HG03196 (cell line): ENCODE measurements around the gene RXFP2.
A peak's percentile ranks its signal among the peaks of the same experiment; 100 is the strongest.

Source experiments
- ATAC-seq: cut with Tn5 transposase; IDR thresholded peaks from one replicate; pipeline ENCODE4 v1.9.1; 2021; ENCODE audit not compliant: unreplicated experiment

RXFP2 gene

GRCh38 chr13:31824705-31825517, 85.6 kb downstream of the RXFP2 start:
- ATAC-seq: no peak

DNA sequence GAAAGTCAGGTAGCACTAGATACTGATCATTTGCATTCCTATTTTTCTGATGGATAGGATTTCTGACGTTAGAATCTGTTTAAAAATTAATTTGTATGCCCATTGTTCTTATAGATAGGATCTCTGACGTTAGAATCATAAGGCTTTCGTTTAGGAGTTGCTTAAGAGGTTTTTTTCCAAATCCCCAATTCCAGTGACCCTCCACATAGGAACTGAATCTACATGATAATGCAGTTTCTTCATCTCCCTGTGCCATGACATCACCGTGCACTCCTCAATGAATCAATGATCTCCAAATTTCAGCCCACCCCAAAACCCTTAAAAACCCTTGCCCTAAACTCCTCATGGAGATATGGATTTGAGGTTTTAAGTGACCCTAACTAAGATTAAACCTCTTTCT, 87.2 kb downstream of the RXFP2 start:
- no peak for ATAC-seq

GRCh38 chr13:31827707-31828106, 88.4 kb downstream of the RXFP2 start:
- no peak for ATAC-seq

DNA sequence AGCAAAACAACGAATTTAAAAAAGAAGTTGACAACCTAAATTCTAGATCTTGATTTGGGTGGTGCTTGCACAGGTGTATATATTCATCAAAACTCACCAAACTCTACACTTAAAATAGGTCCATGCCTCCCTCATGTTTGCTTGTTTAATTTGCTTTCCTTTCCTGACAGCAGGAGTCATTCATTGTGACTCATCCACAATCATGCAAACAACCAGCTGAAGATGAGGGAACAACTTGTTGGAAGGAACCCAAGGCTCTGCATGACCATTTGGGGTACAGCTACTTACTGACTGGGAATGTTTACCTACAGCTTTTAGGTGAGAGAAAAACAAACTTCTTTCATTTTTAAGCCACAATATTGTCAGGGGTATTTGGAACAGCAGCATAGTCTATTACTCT, 96.6 kb downstream of the RXFP2 start:
- ATAC-seq: no peak

DNA sequence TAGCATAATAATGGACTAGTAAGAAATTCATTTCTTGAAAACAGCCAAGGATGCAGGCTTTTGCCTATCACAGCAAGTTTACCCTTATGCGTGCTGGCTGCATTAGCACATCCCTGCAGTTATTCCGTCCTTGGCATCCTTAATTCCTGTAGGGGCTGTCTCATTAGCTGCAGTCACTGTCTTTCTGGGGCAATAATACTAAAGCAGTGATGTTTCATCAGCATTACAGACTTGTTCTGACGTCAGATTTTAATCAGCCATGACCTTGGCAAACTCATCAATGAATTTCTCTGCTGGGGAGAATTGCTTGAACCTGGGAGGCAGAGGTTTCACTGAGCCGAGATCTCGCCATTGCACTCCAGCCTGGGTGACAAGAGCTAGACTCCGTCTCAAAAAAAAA, 103.7 kb downstream of the RXFP2 start:
- ATAC-seq: no peak

GRCh38 chr13:31846182-31846938, 107.0 kb downstream of the RXFP2 start:
- peak; percentile 98 for ATAC-seq

DNA sequence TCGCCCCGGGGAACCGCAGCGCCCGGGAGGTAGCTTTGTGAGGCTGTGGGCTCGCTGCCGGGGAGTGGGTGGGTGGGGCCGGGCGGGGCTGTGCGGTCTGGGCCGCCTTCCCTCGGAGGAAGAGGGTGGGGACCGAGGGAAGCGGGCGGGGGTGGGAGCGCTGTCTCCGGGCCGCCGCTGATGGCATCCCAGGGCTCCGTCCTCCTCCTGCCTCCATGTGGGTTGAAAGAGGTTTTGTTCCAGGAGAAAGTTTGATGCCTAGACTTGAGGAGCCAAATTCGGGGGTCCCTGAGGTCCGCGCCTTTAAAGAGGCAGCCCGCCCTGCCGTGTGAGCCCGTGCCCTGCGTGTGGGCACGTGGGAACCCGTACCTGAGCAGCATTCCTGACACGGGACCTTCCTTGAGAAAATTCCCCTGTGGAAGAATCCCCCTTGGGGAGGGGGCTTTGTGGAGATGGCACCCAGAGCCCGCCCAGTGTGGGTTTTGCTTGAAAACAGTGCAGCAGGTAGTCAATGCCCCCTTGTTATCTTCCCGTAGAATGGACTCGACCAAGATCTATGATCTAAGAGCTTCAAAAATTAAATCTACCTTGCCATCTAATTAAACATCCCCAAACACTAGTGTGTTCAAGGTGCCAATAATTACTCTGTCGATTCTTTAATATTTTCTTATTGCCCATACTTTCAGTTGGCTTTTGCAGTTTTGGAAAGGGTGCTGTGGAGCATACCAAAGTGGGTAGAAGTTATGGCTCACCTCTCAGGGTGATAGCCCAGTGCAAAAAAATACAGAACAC, 107.8 kb downstream of the RXFP2 start:
- ATAC-seq: no peak

DNA sequence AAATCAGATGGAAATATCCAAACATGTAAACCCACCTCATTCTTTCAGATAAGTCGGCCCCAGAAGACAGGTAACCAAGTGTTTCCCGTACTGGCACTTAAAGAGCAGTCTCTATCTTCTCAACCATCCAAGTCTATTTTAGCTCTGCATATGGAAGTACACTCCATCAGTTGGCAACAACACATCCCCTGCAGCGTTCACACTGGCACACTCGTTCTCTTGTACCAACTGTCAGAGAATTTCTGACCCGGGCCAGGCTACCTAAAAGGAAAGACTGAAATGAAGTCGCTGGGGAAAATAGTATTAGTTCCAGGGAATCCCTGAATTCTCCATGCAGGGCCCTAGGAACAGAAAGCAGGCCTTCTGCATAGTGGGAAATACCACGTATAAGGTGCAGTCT, 109.3 kb downstream of the RXFP2 start:
- ATAC-seq: no peak

DNA sequence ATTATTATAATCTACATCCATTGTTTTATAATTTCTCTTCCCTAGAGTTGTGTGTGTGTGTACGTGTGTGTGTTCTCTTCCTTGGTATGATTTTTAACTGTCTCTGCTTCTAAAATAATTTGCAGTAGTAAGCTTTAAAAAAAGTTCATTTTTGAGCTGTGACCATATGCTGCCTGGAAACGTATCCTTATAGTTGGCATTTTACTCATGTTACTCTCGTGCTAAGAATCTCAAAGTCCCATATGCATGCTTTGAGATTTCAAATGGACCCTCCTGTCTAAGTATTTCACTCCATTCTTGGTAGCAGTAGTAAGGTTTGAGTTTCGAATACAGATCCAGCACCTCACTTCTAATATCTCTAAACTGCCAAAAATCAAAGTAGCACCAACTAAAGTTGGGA, 109.9 kb downstream of the RXFP2 start:
- no peak for ATAC-seq

- no peak for ATAC-seq
These were observed 110.8 kb downstream of the RXFP2 start for GRCh38 chr13:31850041-31850555.

GRCh38 chr13:31851216-31851615, 111.9 kb downstream of the RXFP2 start:
- no peak for ATAC-seq
